Measurements from ENCODE around the gene DUSP11.

DNA sequence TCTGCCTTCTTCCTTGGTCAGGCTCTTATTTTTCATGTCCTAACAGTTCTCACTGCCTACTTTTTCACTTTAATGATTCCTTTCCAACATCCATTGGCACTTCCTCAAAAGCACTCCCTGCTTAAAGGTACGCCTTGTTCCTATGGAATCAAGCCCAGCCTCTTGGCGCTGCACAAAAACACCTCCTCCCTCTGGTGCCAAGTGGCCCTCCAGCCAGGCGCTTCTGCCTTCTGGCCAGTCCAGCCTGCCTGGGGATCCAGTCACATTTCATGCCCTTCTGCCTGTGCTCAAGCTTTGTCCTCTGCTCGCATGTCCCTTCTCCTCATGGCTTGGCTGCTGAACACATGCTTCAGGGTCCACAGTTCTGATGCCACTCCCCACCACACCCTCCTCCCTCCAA, 49.1 kb downstream of the DUSP11 start:
- TF ChIP-seq CTCF (IDR thresholded peaks at IDR 0.05 in 4 of 5, conservative IDR thresholded peaks at IDR 0.05 in 1 of 5) = no peak
- TF ChIP-seq POLR2A (IDR thresholded peaks at IDR 0.05) = no peak

Data from gastrocnemius medialis (tissue), 4 donors.